ENCODE measurements around the gene RITA1.
A peak's percentile ranks its signal among the peaks of the same experiment; 100 is the strongest.
"Not testable (repeated sequence)": the region's sequence is repeated elsewhere in the genome, so short reads cannot be mapped to it uniquely, and the experiment has no call there.

The RITA1 gene

GRCh38 chr12:113201187-113202177, 16.0 kb downstream of the RITA1 start:
- no peaks in the 10 kb centered on the region for H3K9me3 ChIP-seq (ENCODE audit: control extremely low read depth in 1 of 5, control insufficient read depth in 4 of 5, insufficient read depth in 2 of 5, low read depth in 1 of 5, low read length in 4 of 5)
- CTCF ChIA-PET, result interaction anchor here (1.0 to 3.7 kb wide), 4 partner anchors 22 to 47 kb away, joined by 4 to 19 read pairs (median 4); no protein-coding TSS in a partner anchor
- no peak overlapping the region for H3K27ac ChIP-seq (ENCODE audit: insufficient read depth in 1 of 2, low read depth in 1 of 2, low read length in 2 of 2, poor library complexity in 1 of 2, severe bottlenecking in 2 of 2)
- POLR2A ChIA-PET, result no interaction called here
- peaks cover 2 to 16% (median 8%) of the 10 kb centered on the region in 4 experiments for H3K4me1 ChIP-seq (ENCODE audit: control extremely low read depth in 1 of 4, control insufficient read depth in 4 of 4, insufficient read depth in 4 of 4, low read length in 3 of 4)
- H3K27me3 ChIP-seq (replicated peaks in 2 of 5; ENCODE audit: control insufficient read depth in 4 of 5, insufficient read depth in 5 of 5, low read length in 4 of 5), result no peaks in the 10 kb centered on the region
- WGBS (ENCODE audit: insufficient coverage), result 95% methylated on average over 11 of the region's 14 CpGs
- no peaks in the 10 kb centered on the region for H3K36me3 ChIP-seq (ENCODE audit: control insufficient read depth in 4 of 4, insufficient read depth in 4 of 4, low read length in 3 of 4)
- no peak for DNase-seq
- H3K4me3 ChIP-seq (ENCODE audit: control insufficient read depth in 1 of 7, extremely low read depth in 1 of 7, insufficient read depth in 4 of 7, low read depth in 2 of 7, low read length in 6 of 7), result no peak overlapping the region

- no peaks in the 10 kb centered on the region for H3K9me3 ChIP-seq (ENCODE audit: control extremely low read depth in 1 of 5, control insufficient read depth in 4 of 5, insufficient read depth in 2 of 5, low read depth in 1 of 5, low read length in 4 of 5)
- CTCF ChIA-PET, result interaction anchor here (0.9 to 3.7 kb wide), 5 partner anchors 16 to 142 kb away, joined by 3 to 22 read pairs (median 3); no protein-coding TSS in a partner anchor
Observed at GRCh38 chr12:113202300-113203075, 17.0 kb downstream of the RITA1 start.

GRCh38 chr12:113203852-113204760, 18.6 kb downstream of the RITA1 start:
- H3K4me3 ChIP-seq (ENCODE audit: control insufficient read depth in 1 of 7, extremely low read depth in 1 of 7, insufficient read depth in 4 of 7, low read depth in 2 of 7, low read length in 6 of 7), result no peak overlapping the region
- WGBS (ENCODE audit: insufficient coverage), result 100% methylated on average over 6 of the region's 8 CpGs
- CTCF ChIA-PET, result interaction anchor here (1.0 to 3.1 kb wide), 11 partner anchors 8 to 222 kb away, joined by 3 to 22 read pairs (median 4); no protein-coding TSS in a partner anchor
- no peak overlapping the region for H3K27ac ChIP-seq (ENCODE audit: insufficient read depth in 1 of 2, low read depth in 1 of 2, low read length in 2 of 2, poor library complexity in 1 of 2, severe bottlenecking in 2 of 2)
- POLR2A ChIA-PET, result interaction anchor here (0.6 to 0.7 kb wide), 3 partner anchors 17 to 102 kb away, joined by 3 to 5 read pairs (median 4); partner anchors contain the start of gene TPCN1
- H3K36me3 ChIP-seq (ENCODE audit: control insufficient read depth in 4 of 4, insufficient read depth in 4 of 4, low read length in 3 of 4), result no peaks in the 10 kb centered on the region
- no peaks in the 10 kb centered on the region for H3K9me3 ChIP-seq (ENCODE audit: control extremely low read depth in 1 of 5, control insufficient read depth in 4 of 5, insufficient read depth in 2 of 5, low read depth in 1 of 5, low read length in 4 of 5)
- peaks cover 10 to 43% (median 26%) of the 10 kb centered on the region in 4 experiments for H3K4me1 ChIP-seq (ENCODE audit: control extremely low read depth in 1 of 4, control insufficient read depth in 4 of 4, insufficient read depth in 4 of 4, low read length in 3 of 4)
- H3K27me3 ChIP-seq (replicated peaks in 2 of 5; ENCODE audit: control insufficient read depth in 4 of 5, insufficient read depth in 5 of 5, low read length in 4 of 5), result no peaks in the 10 kb centered on the region
- peak in 2 of 3 donors; percentile 22 to 28 for DNase-seq

More at GRCh38 chr12:113202300-113203075, 17.0 kb downstream of the RITA1 start:
- Histone ChIP-seq H3K27ac (ENCODE audit: insufficient read depth in 1 of 2, low read depth in 1 of 2, low read length in 2 of 2, poor library complexity in 1 of 2, severe bottlenecking in 2 of 2) (no peak overlapping the region), H3K4me3 (ENCODE audit: control insufficient read depth in 1 of 7, extremely low read depth in 1 of 7, insufficient read depth in 4 of 7, low read depth in 2 of 7, low read length in 6 of 7) (no peak overlapping the region), H3K4me1 (ENCODE audit: control extremely low read depth in 1 of 4, control insufficient read depth in 4 of 4, insufficient read depth in 4 of 4, low read length in 3 of 4) (peaks cover 4 to 26% (median 10%) of the 10 kb centered on the region in 4 experiments), H3K27me3 (replicated peaks in 2 of 5; ENCODE audit: control insufficient read depth in 4 of 5, insufficient read depth in 5 of 5, low read length in 4 of 5) (no peaks in the 10 kb centered on the region), H3K36me3 (ENCODE audit: control insufficient read depth in 4 of 4, insufficient read depth in 4 of 4, low read length in 3 of 4) (no peaks in the 10 kb centered on the region)
- DNase-seq, result no peak
- 86% methylated on average over 4 of the region's 4 CpGs for WGBS (ENCODE audit: insufficient coverage)
- POLR2A ChIA-PET, result no interaction called here

- WGBS (ENCODE audit: insufficient coverage), result 80% methylated on average over 3 of the region's 3 CpGs
- Histone ChIP-seq H3K4me1 (ENCODE audit: control extremely low read depth in 1 of 4, control insufficient read depth in 4 of 4, insufficient read depth in 4 of 4, low read length in 3 of 4) (peaks cover 15 to 50% (median 33%) of the 10 kb centered on the region in 4 experiments), H3K4me3 (ENCODE audit: control insufficient read depth in 1 of 7, extremely low read depth in 1 of 7, insufficient read depth in 4 of 7, low read depth in 2 of 7, low read length in 6 of 7) (no peak overlapping the region), H3K9me3 (ENCODE audit: control extremely low read depth in 1 of 5, control insufficient read depth in 4 of 5, insufficient read depth in 2 of 5, low read depth in 1 of 5, low read length in 4 of 5) (no peaks in the 10 kb centered on the region), H3K36me3 (ENCODE audit: control insufficient read depth in 4 of 4, insufficient read depth in 4 of 4, low read length in 3 of 4) (no peaks in the 10 kb centered on the region), H3K27ac (ENCODE audit: insufficient read depth in 1 of 2, low read depth in 1 of 2, low read length in 2 of 2, poor library complexity in 1 of 2, severe bottlenecking in 2 of 2) (no peak overlapping the region), H3K27me3 (replicated peaks in 2 of 5; ENCODE audit: control insufficient read depth in 4 of 5, insufficient read depth in 5 of 5, low read length in 4 of 5) (no peaks in the 10 kb centered on the region)
- ChIA-PET POLR2A (interaction anchor here (0.7 kb wide), 1 partner anchor 17 kb away, joined by 3 read pairs; the partner anchor contains the start of gene TPCN1), CTCF (interaction anchor here (1.0 to 3.1 kb wide), 8 partner anchors 9 to 221 kb away, joined by 3 to 22 read pairs (median 4); no protein-coding TSS in a partner anchor)
- DNase-seq, result no peak
Observed at GRCh38 chr12:113204804-113205203, 19.3 kb downstream of the RITA1 start.

GRCh38 chr12:113206802-113207201, 21.3 kb downstream of the RITA1 start:
- H3K4me3 ChIP-seq (ENCODE audit: control insufficient read depth in 1 of 7, extremely low read depth in 1 of 7, insufficient read depth in 4 of 7, low read depth in 2 of 7, low read length in 6 of 7); H3K36me3 ChIP-seq (ENCODE audit: control insufficient read depth in 4 of 4, insufficient read depth in 4 of 4, low read length in 3 of 4); POLR2A ChIA-PET; H3K9me3 ChIP-seq (ENCODE audit: control extremely low read depth in 1 of 5, control insufficient read depth in 4 of 5, insufficient read depth in 2 of 5, low read depth in 1 of 5, low read length in 4 of 5); H3K27me3 ChIP-seq (replicated peaks in 2 of 5; ENCODE audit: control insufficient read depth in 4 of 5, insufficient read depth in 5 of 5, low read length in 4 of 5); DNase-seq; H3K27ac ChIP-seq (ENCODE audit: insufficient read depth in 1 of 2, low read depth in 1 of 2, low read length in 2 of 2, poor library complexity in 1 of 2, severe bottlenecking in 2 of 2): not testable (repeated sequence)
- peaks cover 16 to 64% (median 46%) of the 10 kb centered on the region in 4 experiments for H3K4me1 ChIP-seq (ENCODE audit: control extremely low read depth in 1 of 4, control insufficient read depth in 4 of 4, insufficient read depth in 4 of 4, low read length in 3 of 4)
- WGBS (ENCODE audit: insufficient coverage), result 98% methylated on average over 4 of the region's 5 CpGs
- CTCF ChIA-PET, result interaction anchor here (1.0 to 3.0 kb wide), 2 partner anchors 15 to 29 kb away, joined by 3 to 19 read pairs; partner anchors contain the start of gene TPCN1

- Histone ChIP-seq H3K4me3 (ENCODE audit: control insufficient read depth in 1 of 7, extremely low read depth in 1 of 7, insufficient read depth in 4 of 7, low read depth in 2 of 7, low read length in 6 of 7) (peak overlapping the region in 1 of 7 experiments; percentile 17), H3K27ac (ENCODE audit: insufficient read depth in 1 of 2, low read depth in 1 of 2, low read length in 2 of 2, poor library complexity in 1 of 2, severe bottlenecking in 2 of 2) (peak overlapping the region; percentile 19 to 84), H3K36me3 (ENCODE audit: control insufficient read depth in 4 of 4, insufficient read depth in 4 of 4, low read length in 3 of 4) (no peaks in the 10 kb centered on the region), H3K4me1 (ENCODE audit: control extremely low read depth in 1 of 4, control insufficient read depth in 4 of 4, insufficient read depth in 4 of 4, low read length in 3 of 4) (peaks cover 16 to 64% (median 46%) of the 10 kb centered on the region in 4 experiments), H3K27me3 (replicated peaks in 2 of 5; ENCODE audit: control insufficient read depth in 4 of 5, insufficient read depth in 5 of 5, low read length in 4 of 5) (no peaks in the 10 kb centered on the region), H3K9me3 (ENCODE audit: control extremely low read depth in 1 of 5, control insufficient read depth in 4 of 5, insufficient read depth in 2 of 5, low read depth in 1 of 5, low read length in 4 of 5) (no peaks in the 10 kb centered on the region)
- ChIA-PET CTCF (interaction anchor here (1.0 to 3.0 kb wide), 4 partner anchors 12 to 25 kb away, joined by 3 to 19 read pairs (median 10); partner anchors contain the start of gene TPCN1), POLR2A (interaction anchor here (1.2 to 1.9 kb wide), 5 partner anchors 14 to 30 kb away, joined by 3 to 12 read pairs (median 9); partner anchors contain the start of gene TPCN1)
- WGBS (ENCODE audit: insufficient coverage), result 22% methylated on average over 4 of the region's 6 CpGs
- DNase-seq, result peak in 2 of 3 donors; percentile 63 to 71
Observed at GRCh38 chr12:113207613-113208040, 22.1 kb downstream of the RITA1 start.
